Fibroblast of lung (primary cell): Measurements from ENCODE around the gene CLECL1.

Experiments used
- CTCF ChIP-seq, 2 donors: IDR thresholded peaks in 1 of 2; conservative IDR thresholded peaks in 1 of 2; 1 replicate in 1 of 2; 2 replicates in 1 of 2; pipeline ENCODE4 v1.5.1; 2011 to 2012; ENCODE audit warnings: low read length in 2 of 2, control low read depth in 1 of 2, inconsistent platforms in 1 of 2, low read depth in 1 of 2, mild to moderate bottlenecking in 1 of 2
- EZH2 ChIP-seq: IDR thresholded peaks from 2 replicates; pipeline ENCODE4 v1.5.1; 2012; ENCODE audit warnings: low read length, control low read depth, mild to moderate bottlenecking; ENCODE audit errors: missing control alignments

GRCh38 chr12:9741726-9742125, 8.8 kb upstream of the CLECL1 start:
- TF ChIP-seq CTCF (conservative IDR thresholded peaks at IDR 0.05 in 1 of 2, IDR thresholded peaks at IDR 0.05 in 1 of 2; ENCODE audit: low read depth in 1 of 2, low read length in 2 of 2) = no peak
- no peak for TF ChIP-seq EZH2
